Testis (tissue), 3 donors: Measurements from ENCODE around the gene MEIS2. TPM values are rescaled to one million over a fixed set of nuclear protein-coding genes. Genes with fewer than 3 reads are reported as not detected.

ENCODE experiments used
- DNase-seq: peaks from one replicate; pipeline ENCODE4 v3.0.0-alpha.2; 2019
- H3K27ac ChIP-seq, 2 donors: fragments of 200-600 bp; sonication (generic); one replicate each; pipeline ENCODE4 v1.5.1; 2019
- H3K27me3 ChIP-seq: fragments of 200-600 bp; sonication (generic); one replicate; pipeline ENCODE4 v1.5.1; 2019
- H3K36me3 ChIP-seq: fragments of 200-600 bp; sonication (generic); one replicate; pipeline ENCODE4 v1.5.1; 2017; ENCODE audit warnings: low read depth; ENCODE audit errors: missing control alignments
- H3K4me1 ChIP-seq: fragments of 200-600 bp; sonication (generic); one replicate; pipeline ENCODE4 v1.5.1; 2019
- H3K4me3 ChIP-seq, 2 donors: fragments of 200-600 bp; sonication (generic); one replicate each; pipeline ENCODE4 v1.5.1; 2017 to 2019
- H3K9me3 ChIP-seq: fragments of 200-600 bp; sonication (generic); one replicate; pipeline ENCODE4 v1.5.1; 2017
- CTCF ChIP-seq, 3 experiments: fragments of 450-650 bp in 2 of 3; fragments of 200-600 bp in 1 of 3; sonication (generic) in 1 of 3; IDR thresholded peaks; one replicate each; pipeline ENCODE4 v1.5.1; 2016 to 2019; ENCODE audit warnings: antibody characterized with exemption in 3 of 3, mild to moderate bottlenecking in 2 of 3, moderate library complexity in 1 of 3
- POLR2A ChIP-seq: fragments of 450-650 bp; IDR thresholded peaks from one replicate; pipeline ENCODE4 v1.6.1; 2017; ENCODE audit warnings: antibody characterized with exemption, mild to moderate bottlenecking, moderate library complexity
- WGBS, 2 donors: methylation state at CpG; one replicate each; pipeline ENCODE4 v1.1.5; 2018; 5-methylcytosine and 5-hydroxymethylcytosine counted together
- intact Hi-C: fragments of 100-400 bp; cut with DNase I; formaldehyde crosslinking; loops from one replicate; pipeline ENCODE4 v1.15.1; 2023; ENCODE audit warnings: low total_unique reads
- polyA plus RNA-seq: library from polyadenylated mRNA; stranded (reverse); fragments of 350-450 nt; fragmentation: Illumina TruSeq; extraction: RNeasy Lipid Tissue Mini Kit (QIAGEN cat#74804); gene quantifications from one replicate; pipeline ENCODE4 v1.2.3, GENCODE V29; 2014; ENCODE audit warnings: low read depth, low replicate concordance; ENCODE audit not compliant: insufficient read depth
- total RNA-seq, 2 donors: library from RNA; depleted of rRNA; stranded (reverse); fragments of >200 nt; gene quantifications; one replicate each; pipeline ENCODE4 v1.2.3, GENCODE V29; 2016

Gene MEIS2
- total and polyA plus RNA-seq, 3 donors from 2014 or later = 7.0 to 19.4 (median 15.7) TPM

- no peaks in the 10 kb centered on the region for H3K9me3 ChIP-seq
- no peaks in the 10 kb centered on the region for H3K27me3 ChIP-seq
- TF ChIP-seq CTCF (IDR thresholded peaks at IDR 0.05) (no peak), POLR2A (no peak)
- no peak for DNase-seq
- WGBS, 2 donors = 89% methylated on average over 1 of the region's 1 CpG
- intact Hi-C loops = no loop called here
- H3K4me1 ChIP-seq = no peaks in the 10 kb centered on the region
- no peaks in the 10 kb centered on the region for H3K36me3 ChIP-seq
- H3K27ac ChIP-seq = no peak overlapping the region
- no peak overlapping the region for H3K4me3 ChIP-seq
These were observed 139.5 kb downstream of the MEIS2 start for GRCh38 chr15:36960947-36961227.

- H3K4me1 ChIP-seq = no peaks in the 10 kb centered on the region
- no peak for DNase-seq
- H3K9me3 ChIP-seq = no peaks in the 10 kb centered on the region
- H3K4me3 ChIP-seq = no peak overlapping the region
- 51 to 58% methylated on average over 2 of the region's 2 CpGs for WGBS, 2 donors
- H3K27ac ChIP-seq = no peak overlapping the region
- intact Hi-C loops = no loop called here
- no peaks in the 10 kb centered on the region for H3K36me3 ChIP-seq
- H3K27me3 ChIP-seq = no peaks in the 10 kb centered on the region
- no peak for TF ChIP-seq POLR2A
- TF ChIP-seq CTCF (IDR thresholded peaks at IDR 0.05) = no peak
These were observed 140.0 kb downstream of the MEIS2 start for GRCh38 chr15:36960179-36960946.

DNA sequence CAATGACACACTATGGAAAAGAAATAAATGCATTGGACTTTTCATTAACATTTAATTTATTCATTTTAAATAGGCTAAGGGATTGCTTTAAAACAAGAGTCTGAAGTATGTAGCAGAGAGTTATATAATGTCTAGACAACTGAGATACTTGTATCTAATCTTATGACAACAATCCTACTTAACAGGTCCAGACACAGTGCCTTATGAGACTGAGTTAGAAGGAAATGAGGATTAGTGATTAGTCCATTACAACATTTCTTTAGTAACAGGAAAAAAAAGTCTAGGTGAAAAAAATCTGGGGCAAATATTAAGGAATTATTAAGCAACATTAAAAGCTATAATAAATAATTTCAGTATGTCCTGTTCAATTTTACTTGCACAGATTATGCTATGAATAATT lies 140.6 kb downstream of the MEIS2 start:
- H3K27ac ChIP-seq = no peak overlapping the region
- intact Hi-C loops = no loop called here

DNA sequence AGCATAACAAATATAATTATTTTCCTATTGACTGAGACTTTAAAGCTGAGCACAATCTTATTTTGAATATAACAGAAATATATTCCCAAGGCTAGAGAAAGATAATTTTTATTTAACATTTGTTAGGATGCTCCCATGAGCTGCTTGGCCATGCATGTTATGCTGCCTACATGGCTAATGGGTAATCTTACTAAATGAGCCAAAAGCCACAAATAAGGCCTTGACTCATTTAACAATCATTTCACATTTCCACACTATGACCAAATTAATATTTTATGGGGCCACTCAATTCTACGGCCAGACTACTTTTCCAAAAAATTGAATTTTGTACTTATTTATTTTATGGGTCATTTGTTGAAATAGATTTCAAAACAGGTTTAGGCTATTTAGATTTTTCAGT lies 141.7 kb downstream of the MEIS2 start:
- no peaks in the 10 kb centered on the region for H3K27me3 ChIP-seq
- no peaks in the 10 kb centered on the region for H3K4me1 ChIP-seq
- no peak for DNase-seq
- H3K27ac ChIP-seq = no peak overlapping the region
- no peaks in the 10 kb centered on the region for H3K36me3 ChIP-seq
- intact Hi-C loops = no loop called here
- no peak overlapping the region for H3K4me3 ChIP-seq
- H3K9me3 ChIP-seq = no peaks in the 10 kb centered on the region
- 92% methylated on average over 1 of the region's 1 CpG for WGBS, 2 donors
- TF ChIP-seq CTCF (IDR thresholded peaks at IDR 0.05) = no peak
- no peak for TF ChIP-seq POLR2A

More for the DNA sequence above, 140.6 kb downstream of the MEIS2 start:
- no peak for DNase-seq
- no peaks in the 10 kb centered on the region for H3K9me3 ChIP-seq
- TF ChIP-seq CTCF (IDR thresholded peaks at IDR 0.05) (no peak), POLR2A (no peak)
- no peaks in the 10 kb centered on the region for H3K27me3 ChIP-seq
- no peaks in the 10 kb centered on the region for H3K36me3 ChIP-seq
- H3K4me3 ChIP-seq = no peak overlapping the region
- no peaks in the 10 kb centered on the region for H3K4me1 ChIP-seq

DNA sequence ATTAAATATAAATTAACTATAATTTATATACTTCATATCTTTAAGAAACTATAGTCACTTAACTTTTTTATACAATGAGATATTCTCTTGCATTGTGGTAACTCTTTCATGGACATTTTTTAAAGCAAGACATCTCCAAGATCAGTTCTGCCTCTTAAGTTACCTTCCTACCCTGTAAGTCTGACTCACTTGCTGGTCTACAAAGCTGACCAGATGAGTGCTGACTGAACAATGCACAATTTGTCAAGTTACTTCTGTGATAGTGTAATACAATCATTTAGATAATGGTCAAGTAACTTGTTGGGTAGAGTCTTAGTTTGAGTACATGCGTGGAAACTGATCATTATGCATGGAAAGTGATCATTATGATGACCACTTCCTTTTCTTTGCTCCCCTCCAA lies 145.9 kb downstream of the MEIS2 start:
- Histone ChIP-seq H3K27me3 (no peaks in the 10 kb centered on the region), H3K36me3 (no peaks in the 10 kb centered on the region), H3K9me3 (no peaks in the 10 kb centered on the region), H3K4me3 (no peak overlapping the region), H3K27ac (no peak overlapping the region), H3K4me1 (no peaks in the 10 kb centered on the region)
- intact Hi-C loops = no loop called here
- no peak for TF ChIP-seq POLR2A
- TF ChIP-seq CTCF (IDR thresholded peaks at IDR 0.05) = no peak
- 89 to 94% methylated on average over 1 of the region's 1 CpG for WGBS, 2 donors
- DNase-seq = no peak
